Psoas muscle (tissue), 8 donors: Measurements from ENCODE around the gene CAB39L. TPM values are rescaled to one million over a fixed set of nuclear protein-coding genes. Genes with fewer than 3 reads are reported as not detected.

Source experiments
- ATAC-seq, 4 donors: fragments of 200-7000 bp; cut with Tn5 transposase; one replicate each; pipeline ENCODE4 v1.9.1; 2020; ENCODE audit warnings: moderate library complexity in 3 of 4, mild to moderate bottlenecking in 2 of 4
- DNase-seq, 2 donors: peaks; one replicate each; pipeline ENCODE4 v3.0.0-alpha.2; 2020
- H3K27ac ChIP-seq: fragments of 200-600 bp; one replicate; pipeline ENCODE4 v1.8.0; 2022
- H3K27me3 ChIP-seq, 3 donors: fragments of 200-600 bp in 1 of 3; one replicate each; pipeline versions ENCODE4 v1.6.1 to v1.8.0; 2013 to 2022; ENCODE audit warnings: low read length in 2 of 3, mild to moderate bottlenecking in 2 of 3, moderate library complexity in 1 of 3; ENCODE audit not compliant: insufficient read depth in 3 of 3
- H3K36me3 ChIP-seq, 2 donors: fragments of 200-600 bp in 1 of 2; one replicate each; pipeline versions ENCODE4 v1.6.1 to v1.8.0; 2013 to 2022; ENCODE audit warnings: low read depth in 1 of 2, mild to moderate bottlenecking in 1 of 2, moderate library complexity in 1 of 2; ENCODE audit not compliant: insufficient read depth in 1 of 2
- H3K4me1 ChIP-seq: fragments of 200-600 bp; one replicate; pipeline ENCODE4 v1.8.0; 2022
- H3K4me3 ChIP-seq: fragments of 200-600 bp; one replicate; pipeline ENCODE4 v1.8.0; 2022; ENCODE audit warnings: mild to moderate bottlenecking
- H3K9me3 ChIP-seq: fragments of 200-600 bp; one replicate; pipeline ENCODE4 v1.8.0; 2022
- CTCF ChIP-seq: fragments of 200-600 bp; IDR thresholded peaks from one replicate; pipeline ENCODE4 v1.8.0; 2022; ENCODE audit warnings: antibody characterized with exemption
- WGBS, 3 donors: extraction: QIAGEN DNeasy Blood & Tissue Kit; methylation state at CpG; one replicate each; pipeline versions ENCODE4 v1.1.6 to v1.1.7; 2013; 5-methylcytosine and 5-hydroxymethylcytosine counted together
- intact Hi-C, 2 donors: fragments of 100-400 bp; cut with DNase I; formaldehyde crosslinking; loops; one replicate each; pipeline versions ENCODE4 v1.11.0 to v1.14.2; 2022
- polyA plus RNA-seq, 3 donors: library from polyadenylated mRNA; stranded (reverse); fragments of 200-250 nt; gene quantifications; one replicate each; pipeline ENCODE4 v1.2.3, GENCODE V29; 2013
- total RNA-seq, 4 donors: library from RNA; stranded (reverse); fragmentation: NEBNext Ultra II Directional in 2 of 4; extraction: Animal tissue kit (Norgen Biotek cat#: 25700) in 2 of 4; gene quantifications; one replicate each; pipeline versions ENCODE4 v1.2.1 to v1.2.4, GENCODE V29; 2021 to 2023
- donor health status: healthy with polysubstance abuse.
- donor health status: DM: no; HTN: no; CAD: no; lungs with moderate emphysema.
- donor health status: Bipolar disorder and iron deficiency.
- donor health status: healthy.
- donor health status: DM: yes; HTN: yes; CAD: no.
- donor health status: DM: no; HTN: no; CAD: no.
- donor health status: DM: no; HTN: no; CAD: no.
- donor health status: DM: yes; HTN: yes; CAD: no.

CAB39L gene
- total and polyA plus RNA-seq, 7 donors: 1.5 to 13.3 (median 3.0) TPM

GRCh38 chr13:49441312-49441711, 2.6 kb downstream of the CAB39L start:
- whole genome bisulfite sequencing, 3 donors: 98 to 99% (median 99%) methylated on average over 3 of the region's 3 CpGs
- intact Hi-C loops: loop anchor here in 1 of 2 donors (5.0 kb wide), 1 partner anchor 51 kb away; no protein-coding TSS in a partner anchor

GRCh38 chr13:49439609-49440008, 4.3 kb downstream of the CAB39L start:
- Histone ChIP-seq H3K9me3 (no peaks in the 10 kb centered on the region), H3K36me3 (no peaks in the 10 kb centered on the region), H3K4me1 (no peaks in the 10 kb centered on the region), H3K27ac (no peak overlapping the region), H3K27me3 (no peaks in the 10 kb centered on the region), H3K4me3 (no peak overlapping the region)
- ATAC-seq: no peak
- DNase-seq: no peak
- 59 to 69% (median 65%) methylated on average over 2 of the region's 2 CpGs for WGBS, 3 donors
- intact Hi-C loops: loop anchor here (5.0 to 10.0 kb wide), 3 partner anchors 53 to 145 kb away; partner anchors contain the start of gene RCBTB1 (in 1 of the 2)
- no peak for TF ChIP-seq CTCF

More at GRCh38 chr13:49441312-49441711, 2.6 kb downstream of the CAB39L start:
- Histone ChIP-seq H3K27me3 (no peaks in the 10 kb centered on the region), H3K4me1 (peaks cover 3% of the 10 kb centered on the region), H3K36me3 (no peaks in the 10 kb centered on the region), H3K4me3 (no peak overlapping the region), H3K27ac (no peak overlapping the region), H3K9me3 (no peaks in the 10 kb centered on the region)
- TF ChIP-seq CTCF: no peak
- DNase-seq (no peak), ATAC-seq (no peak)

GRCh38 chr13:49437705-49438104, 6.2 kb downstream of the CAB39L start:
- no peaks in the 10 kb centered on the region for H3K9me3 ChIP-seq
- 73 to 84% (median 74%) methylated on average over 7 of the region's 7 CpGs for WGBS, 3 donors
- DNase-seq (no peak), ATAC-seq (no peak)
- H3K4me3 ChIP-seq: no peak overlapping the region
- H3K27ac ChIP-seq: no peak overlapping the region
- intact Hi-C loops: loop anchor here (5.0 to 10.0 kb wide), 2 partner anchors 135 to 147 kb away; partner anchors contain the start of gene RCBTB1 (in 1 of the 2)
- H3K4me1 ChIP-seq: no peaks in the 10 kb centered on the region
- peaks cover 0 to 10% of the 10 kb centered on the region in 2 donors for H3K36me3 ChIP-seq
- H3K27me3 ChIP-seq: no peaks in the 10 kb centered on the region
- TF ChIP-seq CTCF: no peak

- Histone ChIP-seq H3K4me1 (no peaks in the 10 kb centered on the region), H3K27me3 (no peaks in the 10 kb centered on the region), H3K9me3 (no peaks in the 10 kb centered on the region), H3K36me3 (peaks cover 0 to 10% of the 10 kb centered on the region in 2 donors), H3K4me3 (no peak overlapping the region), H3K27ac (no peak overlapping the region)
- DNase-seq (peak; percentile 54 to 67), ATAC-seq (peak; percentile 17 to 63 (median 52))
- 54 to 72% (median 55%) methylated on average over 3 of the region's 3 CpGs for WGBS, 3 donors
- intact Hi-C loops: loop anchor here (5.0 to 10.0 kb wide), 2 partner anchors 135 to 148 kb away; partner anchors contain the start of gene RCBTB1 (in 1 of the 2)
- no peak for TF ChIP-seq CTCF
These were observed 7.0 kb downstream of the CAB39L start for GRCh38 chr13:49436890-49437289.

- Histone ChIP-seq H3K9me3 (no peaks in the 10 kb centered on the region), H3K4me3 (no peak overlapping the region), H3K27me3 (no peaks in the 10 kb centered on the region), H3K27ac (no peak overlapping the region), H3K4me1 (no peaks in the 10 kb centered on the region), H3K36me3 (peaks cover 0 to 13% of the 10 kb centered on the region in 2 donors)
- WGBS, 3 donors: 68 to 78% (median 74%) methylated on average over 1 of the region's 1 CpG
- DNase-seq (no peak), ATAC-seq (peak in 1 of 4 donors; percentile 24)
- intact Hi-C loops: loop anchor here (5.0 to 10.0 kb wide), 2 partner anchors 134 to 149 kb away; partner anchors contain the start of gene RCBTB1 (in 1 of the 2)
- TF ChIP-seq CTCF: no peak
These were observed 7.9 kb downstream of the CAB39L start for GRCh38 chr13:49435992-49436391.
